PC-3 (cell line): ENCODE data around the gene TPCN2. TPM values are rescaled to one million over a fixed set of nuclear protein-coding genes. Genes with fewer than 3 reads are reported as not detected.

Experiments used
- ATAC-seq: fragments of 200-7000 bp; cut with Tn5 transposase; 2 replicates; pipeline ENCODE4 v1.9.1; 2020; ENCODE audit warnings: mild to moderate bottlenecking, moderate library complexity
- BruUV-seq: library from RNA; stranded (reverse); fragments of 400-500 nt; replicated peaks from 2 replicates; lab custom pipeline; 2021; lab: Mats Ljungman, UMichigan
- CTCF ChIA-PET: fragments of 300-600 bp; sonication (Branson Sonifier 250); formaldehyde crosslinking; loops from one replicate; lab custom pipeline; 2022; ENCODE audit warnings: antibody characterized with exemption; lab: Charles Lee
- POLR2A ChIA-PET: fragments of 300-600 bp; sonication (Branson Sonifier 250); formaldehyde crosslinking; loops from one replicate; lab custom pipeline; 2022; ENCODE audit warnings: antibody characterized with exemption; ENCODE audit not compliant: unreplicated experiment; lab: Charles Lee
- DNase-seq: peaks from one replicate; pipeline ENCODE4 v3.0.0-alpha.2; 2015
- H2AFZ ChIP-seq: fragments of 300-600 bp; sonication (generic); 2 replicates; pipeline ENCODE4 v1.6.0; 2016; ENCODE audit warnings: antibody characterized with exemption, low read length
- H3F3A ChIP-seq: fragments of 300-600 bp; sonication (generic); one replicate; pipeline ENCODE4 v1.6.0; 2017; ENCODE audit warnings: antibody characterized with exemption, low read length, control low read depth, mild to moderate bottlenecking; ENCODE audit not compliant: unreplicated experiment
- H3K27ac ChIP-seq: fragments of 300-600 bp; sonication (generic); 2 replicates; pipeline ENCODE4 v1.5.1; 2016; ENCODE audit warnings: mild to moderate bottlenecking, low read length
- H3K27me3 ChIP-seq: fragments of 300-600 bp; sonication (generic); 2 replicates; pipeline ENCODE4 v1.6.1; 2016; ENCODE audit warnings: low read length, mixed read lengths
- H3K36me3 ChIP-seq: fragments of 300-600 bp; sonication (generic); 2 replicates; pipeline ENCODE4 v1.6.1; 2016; ENCODE audit warnings: low read depth, mixed run types, low read length, mixed read lengths
- H3K4me1 ChIP-seq: fragments of 300-600 bp; sonication (generic); 2 replicates; pipeline ENCODE4 v1.5.1; 2016; ENCODE audit warnings: low read length; ENCODE audit not compliant: insufficient read depth
- H3K4me2 ChIP-seq: fragments of 300-600 bp; sonication (generic); 2 replicates; pipeline ENCODE4 v1.6.0; 2016; ENCODE audit warnings: low read length
- H3K4me3 ChIP-seq: fragments of 300-600 bp; sonication (generic); 2 replicates; pipeline ENCODE4 v1.5.1; 2016; ENCODE audit warnings: mild to moderate bottlenecking, low read length, mixed read lengths
- H3K79me2 ChIP-seq: fragments of 300-600 bp; sonication (generic); 2 replicates; pipeline ENCODE4 v1.6.1; 2017; ENCODE audit warnings: low read length, mixed read lengths
- H3K9ac ChIP-seq: fragments of 300-600 bp; sonication (generic); 2 replicates; pipeline ENCODE4 v1.6.0; 2016; ENCODE audit warnings: mild to moderate bottlenecking, low read length
- H3K9me2 ChIP-seq: fragments of 300-600 bp; sonication (generic); replicated peaks from 2 replicates; pipeline ENCODE4 v1.6.1; 2016; ENCODE audit warnings: mixed run types, low read length, mixed read lengths
- H3K9me3 ChIP-seq: fragments of 300-600 bp; sonication (generic); 2 replicates; pipeline ENCODE4 v1.6.1; 2016; ENCODE audit warnings: low read length, mixed read lengths
- H4K20me1 ChIP-seq: fragments of 300-600 bp; sonication (generic); 2 replicates; pipeline ENCODE4 v1.6.1; 2016; ENCODE audit warnings: low read length, mixed read lengths
- EZH2 ChIP-seq: fragments of 300-600 bp; sonication (generic); IDR thresholded peaks from one replicate; pipeline ENCODE4 v1.6.1; 2017; ENCODE audit warnings: antibody characterized with exemption, mild to moderate bottlenecking, low read length; ENCODE audit not compliant: unreplicated experiment
- EZH2phosphoT487 ChIP-seq: fragments of 300-600 bp; sonication (generic); IDR thresholded peaks from 2 replicates; pipeline ENCODE4 v1.6.1; 2018; ENCODE audit warnings: mild to moderate bottlenecking, antibody characterized with exemption, low read length, borderline replicate concordance
- intact Hi-C: fragments of 100-400 bp; cut with micrococcal nuclease; formaldehyde crosslinking; loops from 2 replicates; pipeline ENCODE4 v1.9.0; 2023
- total RNA-seq: library from RNA; depleted of rRNA; stranded (reverse); fragments of >200 nt; gene quantifications from 2 replicates; pipeline ENCODE4 v1.2.3, GENCODE V29; 2014
- TF ChIP-seq, protein P1 (sequence below): fragments of 300-600 bp; sonication (generic); conservative IDR thresholded peaks from 2 replicates; pipeline ENCODE4 v1.5.1; 2017; ENCODE audit warnings: antibody characterized with exemption, low read depth, mild to moderate bottlenecking, low read length

TPCN2 gene
- total RNA-seq, 1 experiment from 2014 or later: 13.0 TPM

DNA sequence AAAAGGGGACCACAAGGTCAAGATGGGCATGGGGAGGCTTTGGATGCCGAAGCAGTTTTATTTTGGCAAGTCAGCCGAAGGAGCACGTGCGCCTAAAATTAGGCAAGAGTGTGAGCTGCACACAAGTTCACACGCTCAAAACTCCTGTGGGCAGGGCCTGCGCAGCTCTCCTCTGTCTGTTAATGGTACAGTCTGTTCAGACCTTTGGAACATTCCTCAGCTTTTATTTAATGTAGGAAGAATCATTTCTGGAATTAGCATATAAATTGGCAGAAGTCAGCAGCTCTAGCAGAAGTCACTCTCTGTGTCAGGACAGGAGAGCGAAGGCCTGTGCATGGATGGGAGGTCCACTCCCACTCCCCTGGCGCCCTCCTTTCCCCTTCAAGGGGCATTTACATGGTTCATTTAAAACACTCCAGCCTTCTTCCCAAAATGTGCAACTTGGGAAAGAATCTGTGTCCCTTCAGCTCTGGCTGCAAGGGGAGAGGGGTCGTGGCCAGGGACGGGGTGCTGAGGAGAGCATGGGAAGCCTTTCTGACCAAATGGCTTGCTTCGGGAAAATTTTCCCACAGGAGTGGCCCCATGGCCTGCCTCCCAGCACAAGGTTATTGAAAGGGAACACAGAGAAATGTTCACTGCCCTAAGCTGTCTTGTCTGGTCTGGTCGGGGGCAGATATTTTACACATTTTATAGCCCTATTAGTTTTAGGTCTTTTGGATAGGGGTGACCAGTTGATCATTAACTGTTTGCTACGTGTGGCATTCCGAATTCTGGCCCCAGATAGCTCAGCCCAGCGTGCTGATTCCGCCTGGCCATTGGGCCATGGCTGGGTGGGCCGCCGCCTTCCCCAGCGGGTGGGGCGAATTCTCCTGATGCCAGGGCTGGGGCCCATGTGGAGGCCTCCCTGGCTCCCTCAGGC, 63.2 kb downstream of the TPCN2 start:
- Histone ChIP-seq H3F3A (no peaks in the 10 kb centered on the region), H3K9me3 (no peaks in the 10 kb centered on the region), H3K79me2 (no peaks in the 10 kb centered on the region), H3K27me3 (no peaks in the 10 kb centered on the region), H4K20me1 (no peaks in the 10 kb centered on the region), H3K36me3 (no peaks in the 10 kb centered on the region), H3K4me3 (no peak overlapping the region), H2AFZ (no peak overlapping the region), H3K27ac (no peak overlapping the region), H3K4me1 (peaks cover 17% of the 10 kb centered on the region), H3K9ac (no peak overlapping the region), H3K9me2 (no peaks in the 10 kb centered on the region), H3K4me2 (no peak overlapping the region)
- ChIA-PET CTCF (no interaction called here), POLR2A (no interaction called here)
- intact Hi-C loops: no loop called here
- no TSS peak for BruUV-seq
- DNase-seq (no peak), ATAC-seq (no peak)
- TF ChIP-seq, protein P1, sequence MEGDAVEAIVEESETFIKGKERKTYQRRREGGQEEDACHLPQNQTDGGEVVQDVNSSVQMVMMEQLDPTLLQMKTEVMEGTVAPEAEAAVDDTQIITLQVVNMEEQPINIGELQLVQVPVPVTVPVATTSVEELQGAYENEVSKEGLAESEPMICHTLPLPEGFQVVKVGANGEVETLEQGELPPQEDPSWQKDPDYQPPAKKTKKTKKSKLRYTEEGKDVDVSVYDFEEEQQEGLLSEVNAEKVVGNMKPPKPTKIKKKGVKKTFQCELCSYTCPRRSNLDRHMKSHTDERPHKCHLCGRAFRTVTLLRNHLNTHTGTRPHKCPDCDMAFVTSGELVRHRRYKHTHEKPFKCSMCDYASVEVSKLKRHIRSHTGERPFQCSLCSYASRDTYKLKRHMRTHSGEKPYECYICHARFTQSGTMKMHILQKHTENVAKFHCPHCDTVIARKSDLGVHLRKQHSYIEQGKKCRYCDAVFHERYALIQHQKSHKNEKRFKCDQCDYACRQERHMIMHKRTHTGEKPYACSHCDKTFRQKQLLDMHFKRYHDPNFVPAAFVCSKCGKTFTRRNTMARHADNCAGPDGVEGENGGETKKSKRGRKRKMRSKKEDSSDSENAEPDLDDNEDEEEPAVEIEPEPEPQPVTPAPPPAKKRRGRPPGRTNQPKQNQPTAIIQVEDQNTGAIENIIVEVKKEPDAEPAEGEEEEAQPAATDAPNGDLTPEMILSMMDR: no peak
- TF ChIP-seq EZH2phosphoT487 (no peak), EZH2 (no peak)

DNA sequence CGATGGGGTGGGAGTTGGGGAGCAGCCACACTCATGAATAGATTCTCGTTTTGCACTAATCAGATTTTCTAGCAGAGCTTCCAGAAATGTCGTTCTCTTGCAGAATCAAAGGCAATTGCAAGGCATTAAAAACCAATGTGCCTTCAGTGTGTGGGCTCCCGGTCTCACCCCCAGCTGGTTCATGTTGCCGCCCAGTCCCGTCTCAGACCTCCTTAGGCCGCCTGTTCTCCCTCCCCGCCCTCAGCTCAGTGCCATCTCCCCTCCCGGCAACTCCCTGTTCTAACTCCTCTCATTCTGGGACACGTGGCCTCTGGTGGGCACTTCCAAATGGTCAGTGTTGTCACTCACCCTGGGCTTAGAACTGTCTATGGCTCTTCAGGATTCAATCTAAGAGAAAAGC, 64.5 kb downstream of the TPCN2 start:
- Histone ChIP-seq H3K27me3 (no peaks in the 10 kb centered on the region), H2AFZ (no peak overlapping the region), H3F3A (no peaks in the 10 kb centered on the region), H3K4me2 (no peak overlapping the region), H3K9ac (no peak overlapping the region), H3K27ac (no peak overlapping the region), H3K9me3 (no peaks in the 10 kb centered on the region), H3K4me3 (no peak overlapping the region), H3K36me3 (no peaks in the 10 kb centered on the region), H3K4me1 (peaks cover 15% of the 10 kb centered on the region), H3K9me2 (no peaks in the 10 kb centered on the region), H3K79me2 (no peaks in the 10 kb centered on the region), H4K20me1 (no peaks in the 10 kb centered on the region)
- intact Hi-C loops: no loop called here
- no peak for DNase-seq
- POLR2A ChIA-PET: no interaction called here
- TF ChIP-seq EZH2 (no peak), EZH2phosphoT487 (no peak)
- TF ChIP-seq, protein P1: no peak
- ATAC-seq: no peak
- CTCF ChIA-PET: no interaction called here
- no TSS peak for BruUV-seq
